SK-N-SH treated with all-trans-retinoic acid at 6 μM for 48 hours (cell line): ENCODE results near the gene LYRM4.

Source experiments
- ATAC-seq: fragments of 200-7000 bp; cut with Tn5 transposase; 3 replicates; pipeline ENCODE4 v1.9.1; 2020; ENCODE audit warnings: mild to moderate bottlenecking, moderate library complexity
- ARNTL ChIP-seq: fragments of 450-650 bp; formaldehyde crosslinking; IDR thresholded peaks from 2 replicates; pipeline ENCODE4 v1.5.0; 2020; ENCODE audit warnings: low read depth, mild to moderate bottlenecking, moderate library complexity, borderline replicate concordance
- BACH2 ChIP-seq: fragments of 250-450 bp; sonication (Bioruptor Pico); IDR thresholded peaks from 2 replicates; pipeline ENCODE4 v1.9.0; 2021; ENCODE audit warnings: mild to moderate bottlenecking, borderline replicate concordance
- CREB5 ChIP-seq: fragments of 250-450 bp; sonication (Bioruptor Pico); IDR thresholded peaks from 2 replicates; pipeline ENCODE4 v1.5.1; 2020; ENCODE audit warnings: low read depth, mild to moderate bottlenecking, moderate library complexity
- CSDC2 ChIP-seq: fragments of 250-450 bp; sonication (Bioruptor Pico); IDR thresholded peaks from 2 replicates; pipeline ENCODE4 v1.5.0; 2020; ENCODE audit warnings: mild to moderate bottlenecking, moderate library complexity
- ESRRG ChIP-seq: fragments of 250-450 bp; sonication (Bioruptor Pico); IDR thresholded peaks from 2 replicates; pipeline ENCODE4 v1.6.1; 2021; ENCODE audit warnings: mild to moderate bottlenecking
- GLIS3 ChIP-seq: fragments of 250-450 bp; sonication (Bioruptor Pico); IDR thresholded peaks from 2 replicates; pipeline ENCODE4 v1.5.0; 2020; ENCODE audit warnings: mild to moderate bottlenecking, moderate library complexity
- ISL1 ChIP-seq: fragments of 250-450 bp; sonication (Bioruptor Pico); IDR thresholded peaks from 2 replicates; pipeline ENCODE4 v2.1.2; 2022; ENCODE audit warnings: mild to moderate bottlenecking, moderate library complexity
- OSR1 ChIP-seq: fragments of 250-450 bp; sonication (Bioruptor Pico); IDR thresholded peaks from 2 replicates; pipeline ENCODE4 v1.8.0; 2022; ENCODE audit warnings: moderate library complexity, mild to moderate bottlenecking, inconsistent platforms
- PATZ1 ChIP-seq: fragments of 250-450 bp; sonication (Bioruptor Pico); IDR thresholded peaks from 2 replicates; pipeline ENCODE4 v1.8.0; 2020; ENCODE audit warnings: mild to moderate bottlenecking, moderate library complexity, borderline replicate concordance
- RARB ChIP-seq: fragments of 250-450 bp; sonication (Bioruptor Pico); IDR thresholded peaks from 2 replicates; pipeline ENCODE4 v1.8.0; 2021; ENCODE audit warnings: mild to moderate bottlenecking, moderate library complexity
- TOX ChIP-seq: fragments of 250-450 bp; sonication (Bioruptor Pico); IDR thresholded peaks from 2 replicates; pipeline ENCODE4 v1.8.0; 2021; ENCODE audit warnings: mild to moderate bottlenecking, moderate library complexity, borderline replicate concordance
- ZFP3 ChIP-seq: fragments of 250-450 bp; sonication (Bioruptor Pico); IDR thresholded peaks from 2 replicates; pipeline ENCODE4 v1.5.0; 2020; ENCODE audit warnings: mild to moderate bottlenecking, moderate library complexity
- ZNF565 ChIP-seq: fragments of 450-650 bp; formaldehyde crosslinking; conservative IDR thresholded peaks from 2 replicates; pipeline ENCODE4 v1.5.0; 2020; ENCODE audit warnings: low read depth, mild to moderate bottlenecking, moderate library complexity
- ZNF70 ChIP-seq: fragments of 450-650 bp; formaldehyde crosslinking; IDR thresholded peaks from 2 replicates; pipeline ENCODE4 v1.5.0; 2020; ENCODE audit warnings: mild to moderate bottlenecking, moderate library complexity
- ZNF8 ChIP-seq: fragments of 450-650 bp; formaldehyde crosslinking; IDR thresholded peaks from 2 replicates; pipeline ENCODE4 v1.5.0; 2020; ENCODE audit warnings: mild to moderate bottlenecking, moderate library complexity
- TF ChIP-seq, protein P1 (sequence below): fragments of 250-450 bp; sonication (Bioruptor Pico); IDR thresholded peaks from 2 replicates; pipeline ENCODE4 v1.5.1; 2021; ENCODE audit warnings: mild to moderate bottlenecking, moderate library complexity
- TF ChIP-seq, protein P2 (sequence below): fragments of 250-450 bp; sonication (Bioruptor Pico); IDR thresholded peaks from 2 replicates; pipeline ENCODE4 v1.5.0; 2020; ENCODE audit warnings: mild to moderate bottlenecking, moderate library complexity

The LYRM4 gene

GRCh38 chr6:5280920-5281319 lies 20.2 kb upstream of the LYRM4 start:
- ATAC-seq = no peak
- TF ChIP-seq BACH2 (CRISPR knock-in tag) (no peak), PATZ1 (CRISPR knock-in tag) (no peak), CSDC2 (no peak), TOX (no peak), CREB5 (CRISPR knock-in tag) (no peak), ISL1 (CRISPR knock-in tag) (no peak), GLIS3 (CRISPR knock-in tag) (no peak), OSR1 (no peak), RARB (CRISPR knock-in tag) (no peak), ZNF70 (no peak), ESRRG (CRISPR knock-in tag) (no peak), ZNF565 (CRISPR knock-in tag) (no peak)
- TF ChIP-seq, protein P1, sequence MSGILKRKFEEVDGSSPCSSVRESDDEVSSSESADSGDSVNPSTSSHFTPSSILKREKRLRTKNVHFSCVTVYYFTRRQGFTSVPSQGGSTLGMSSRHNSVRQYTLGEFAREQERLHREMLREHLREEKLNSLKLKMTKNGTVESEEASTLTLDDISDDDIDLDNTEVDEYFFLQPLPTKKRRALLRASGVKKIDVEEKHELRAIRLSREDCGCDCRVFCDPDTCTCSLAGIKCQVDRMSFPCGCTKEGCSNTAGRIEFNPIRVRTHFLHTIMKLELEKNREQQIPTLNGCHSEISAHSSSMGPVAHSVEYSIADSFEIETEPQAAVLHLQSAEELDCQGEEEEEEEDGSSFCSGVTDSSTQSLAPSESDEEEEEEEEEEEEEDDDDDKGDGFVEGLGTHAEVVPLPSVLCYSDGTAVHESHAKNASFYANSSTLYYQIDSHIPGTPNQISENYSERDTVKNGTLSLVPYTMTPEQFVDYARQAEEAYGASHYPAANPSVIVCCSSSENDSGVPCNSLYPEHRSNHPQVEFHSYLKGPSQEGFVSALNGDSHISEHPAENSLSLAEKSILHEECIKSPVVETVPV (CRISPR knock-in tag) = no peak

DNA sequence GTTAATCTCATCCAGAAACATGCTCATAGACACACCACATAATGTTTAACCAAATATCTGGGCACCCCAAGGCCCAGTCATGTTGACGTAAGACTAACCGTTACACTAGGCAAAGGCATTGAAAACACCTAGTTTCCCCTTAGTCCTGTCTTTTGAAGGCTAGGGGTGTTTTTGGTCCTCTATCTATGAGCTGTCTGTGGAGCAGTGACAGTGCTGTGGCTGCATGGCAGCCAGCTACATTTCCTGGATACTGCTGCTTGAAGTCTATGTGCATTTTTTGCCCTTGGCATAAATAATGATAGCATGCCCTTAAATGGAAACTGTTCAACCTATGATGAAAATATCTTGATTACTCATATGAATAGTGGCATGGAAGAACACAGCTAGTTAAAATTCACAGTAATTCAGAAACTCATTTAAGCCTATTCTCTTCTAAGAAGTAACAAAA lies 19.2 kb upstream of the LYRM4 start:
- TF ChIP-seq ISL1 (CRISPR knock-in tag) = no peak
- TF ChIP-seq, protein P1 (CRISPR knock-in tag) = no peak
- TF ChIP-seq ZNF565 (CRISPR knock-in tag) = no peak
- no peak for TF ChIP-seq PATZ1 (CRISPR knock-in tag)
- TF ChIP-seq ESRRG (CRISPR knock-in tag) = no peak
- TF ChIP-seq CREB5 (CRISPR knock-in tag) = no peak
- no peak for TF ChIP-seq ARNTL (CRISPR knock-in tag)
- no peak for TF ChIP-seq CSDC2
- no peak for TF ChIP-seq OSR1
- no peak for TF ChIP-seq RARB (CRISPR knock-in tag)
- TF ChIP-seq ZFP3 (CRISPR knock-in tag) = no peak
- TF ChIP-seq ZNF8 (CRISPR knock-in tag) = no peak
- TF ChIP-seq, protein P2, sequence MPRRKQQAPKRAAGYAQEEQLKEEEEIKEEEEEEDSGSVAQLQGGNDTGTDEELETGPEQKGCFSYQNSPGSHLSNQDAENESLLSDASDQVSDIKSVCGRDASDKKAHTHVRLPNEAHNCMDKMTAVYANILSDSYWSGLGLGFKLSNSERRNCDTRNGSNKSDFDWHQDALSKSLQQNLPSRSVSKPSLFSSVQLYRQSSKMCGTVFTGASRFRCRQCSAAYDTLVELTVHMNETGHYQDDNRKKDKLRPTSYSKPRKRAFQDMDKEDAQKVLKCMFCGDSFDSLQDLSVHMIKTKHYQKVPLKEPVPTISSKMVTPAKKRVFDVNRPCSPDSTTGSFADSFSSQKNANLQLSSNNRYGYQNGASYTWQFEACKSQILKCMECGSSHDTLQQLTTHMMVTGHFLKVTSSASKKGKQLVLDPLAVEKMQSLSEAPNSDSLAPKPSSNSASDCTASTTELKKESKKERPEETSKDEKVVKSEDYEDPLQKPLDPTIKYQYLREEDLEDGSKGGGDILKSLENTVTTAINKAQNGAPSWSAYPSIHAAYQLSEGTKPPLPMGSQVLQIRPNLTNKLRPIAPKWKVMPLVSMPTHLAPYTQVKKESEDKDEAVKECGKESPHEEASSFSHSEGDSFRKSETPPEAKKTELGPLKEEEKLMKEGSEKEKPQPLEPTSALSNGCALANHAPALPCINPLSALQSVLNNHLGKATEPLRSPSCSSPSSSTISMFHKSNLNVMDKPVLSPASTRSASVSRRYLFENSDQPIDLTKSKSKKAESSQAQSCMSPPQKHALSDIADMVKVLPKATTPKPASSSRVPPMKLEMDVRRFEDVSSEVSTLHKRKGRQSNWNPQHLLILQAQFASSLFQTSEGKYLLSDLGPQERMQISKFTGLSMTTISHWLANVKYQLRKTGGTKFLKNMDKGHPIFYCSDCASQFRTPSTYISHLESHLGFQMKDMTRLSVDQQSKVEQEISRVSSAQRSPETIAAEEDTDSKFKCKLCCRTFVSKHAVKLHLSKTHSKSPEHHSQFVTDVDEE (CRISPR knock-in tag) = no peak
- no peak for ATAC-seq
